Measurements from ENCODE around the gene CIDEC. TPM values are rescaled to one million over a fixed set of nuclear protein-coding genes. Genes with fewer than 3 reads are reported as not detected.
A peak's percentile ranks its signal among the peaks of the same experiment; 100 is the strongest.

The CIDEC gene
- total RNA-seq, 2 donors from 2014 or later = 3.5 TPM; not detected in 1

GRCh38 chr3:9889405-9889804, 9.4 kb upstream of the CIDEC start:
- H3K27ac ChIP-seq = no peak overlapping the region

GRCh38 chr3:9888540-9888939, 8.5 kb upstream of the CIDEC start:
- intact Hi-C loops (cut with DNase I) = no loop called here
- 92% methylated on average over 3 of the region's 3 CpGs for WGBS
- DNase-seq (ENCODE audit: low spot score) = no peak
- H3K36me3 ChIP-seq = peaks cover 0 to 5% of the 10 kb centered on the region in 2 donors
- no peak overlapping the region for H3K27ac ChIP-seq
- H3K9me3 ChIP-seq = no peaks in the 10 kb centered on the region
- H3K4me1 ChIP-seq (replicated peaks) = no peaks in the 10 kb centered on the region
- TF ChIP-seq CTCF (IDR thresholded peaks at IDR 0.05) = no peak
- TF ChIP-seq POLR2AphosphoS5 (IDR thresholded peaks at IDR 0.05) = no peak
- TF ChIP-seq POLR2A (IDR thresholded peaks at IDR 0.05) = no peak
- H3K4me3 ChIP-seq = no peak overlapping the region
- no peaks in the 10 kb centered on the region for H3K27me3 ChIP-seq (replicated peaks; ENCODE audit: insufficient read depth)

More at GRCh38 chr3:9889405-9889804, 9.4 kb upstream of the CIDEC start:
- Histone ChIP-seq H3K36me3 (peaks cover 0 to 9% of the 10 kb centered on the region in 2 donors), H3K4me1 (replicated peaks) (no peaks in the 10 kb centered on the region), H3K9me3 (no peaks in the 10 kb centered on the region), H3K4me3 (no peak overlapping the region), H3K27me3 (replicated peaks; ENCODE audit: insufficient read depth) (no peaks in the 10 kb centered on the region)
- intact Hi-C loops (cut with DNase I) = no loop called here
- no peak for TF ChIP-seq POLR2A (IDR thresholded peaks at IDR 0.05)
- no peak for TF ChIP-seq POLR2AphosphoS5 (IDR thresholded peaks at IDR 0.05)
- TF ChIP-seq CTCF (IDR thresholded peaks at IDR 0.05) = no peak
- no peak for DNase-seq (ENCODE audit: low spot score)
- 76% methylated on average over 5 of the region's 5 CpGs for WGBS

- no peak for DNase-seq (ENCODE audit: low spot score)
- 90% methylated on average over 5 of the region's 5 CpGs for WGBS
- Histone ChIP-seq H3K4me1 (replicated peaks) (no peaks in the 10 kb centered on the region), H3K27me3 (replicated peaks; ENCODE audit: insufficient read depth) (no peaks in the 10 kb centered on the region), H3K9me3 (no peaks in the 10 kb centered on the region), H3K4me3 (no peak overlapping the region), H3K27ac (no peak overlapping the region), H3K36me3 (no peaks in the 10 kb centered on the region)
- TF ChIP-seq POLR2A (IDR thresholded peaks at IDR 0.05) (no peak), CTCF (IDR thresholded peaks at IDR 0.05) (no peak), POLR2AphosphoS5 (IDR thresholded peaks at IDR 0.05) (no peak)
- intact Hi-C loops (cut with DNase I) = no loop called here
Observed at GRCh38 chr3:9887480-9887879, 7.4 kb upstream of the CIDEC start.

GRCh38 chr3:9886328-9886727, 6.3 kb upstream of the CIDEC start:
- no peaks in the 10 kb centered on the region for H3K27me3 ChIP-seq (replicated peaks; ENCODE audit: insufficient read depth)
- TF ChIP-seq CTCF (IDR thresholded peaks at IDR 0.05) = no peak
- no peak for TF ChIP-seq POLR2A (IDR thresholded peaks at IDR 0.05)
- no peak for TF ChIP-seq POLR2AphosphoS5 (IDR thresholded peaks at IDR 0.05)
- no peak overlapping the region for H3K27ac ChIP-seq
- no peaks in the 10 kb centered on the region for H3K36me3 ChIP-seq
- DNase-seq (ENCODE audit: low spot score) = no peak
- H3K9me3 ChIP-seq = no peaks in the 10 kb centered on the region
- intact Hi-C loops (cut with DNase I) = no loop called here
- H3K4me3 ChIP-seq = no peak overlapping the region
- H3K4me1 ChIP-seq (replicated peaks) = no peaks in the 10 kb centered on the region

- intact Hi-C loops (cut with DNase I) = loop anchor here (1.0 kb wide), 1 partner anchor 20 kb away; no protein-coding TSS in a partner anchor
- WGBS = 49% methylated on average over 11 of the region's 11 CpGs
- Histone ChIP-seq H3K4me1 (replicated peaks) (no peaks in the 10 kb centered on the region), H3K27ac (peak overlapping the region; percentile 7 to 50), H3K4me3 (no peak overlapping the region), H3K9me3 (no peaks in the 10 kb centered on the region), H3K27me3 (replicated peaks; ENCODE audit: insufficient read depth) (no peaks in the 10 kb centered on the region), H3K36me3 (no peaks in the 10 kb centered on the region)
- TF ChIP-seq POLR2AphosphoS5 (IDR thresholded peaks at IDR 0.05) (peak; percentile 84), CTCF (IDR thresholded peaks at IDR 0.05) (no peak)
- DNase-seq (ENCODE audit: low spot score) = peak; percentile 57
Observed at GRCh38 chr3:9884555-9885165, 4.6 kb upstream of the CIDEC start.
